Muscle of back (tissue), 11 donors: ENCODE measurements around the gene PSG1. TPM values are rescaled to one million over a fixed set of nuclear protein-coding genes. Genes with fewer than 3 reads are reported as not detected.
"Not testable (repeated sequence)": the region's sequence is repeated elsewhere in the genome, so short reads cannot be mapped to it uniquely, and the experiment has no call there.

ENCODE experiments used
- DNase-seq, 3 donors: peaks; one replicate each; pipeline versions ENCODE4 v3.0.0 to v3.0.0-alpha.2; 2013
- polyA plus RNA-seq, 10 donors: library from polyadenylated mRNA; unstranded; fragments of 120-200 nt; gene quantifications; one replicate each; pipeline ENCODE4 v1.2.1, GENCODE V29; 2013; ENCODE audit not compliant: insufficient read length in 10 of 10

PSG1 gene
- polyA plus RNA-seq, 10 donors: 0.15 to 2.1 (median 1.1) TPM; not detected in 3

DNA sequence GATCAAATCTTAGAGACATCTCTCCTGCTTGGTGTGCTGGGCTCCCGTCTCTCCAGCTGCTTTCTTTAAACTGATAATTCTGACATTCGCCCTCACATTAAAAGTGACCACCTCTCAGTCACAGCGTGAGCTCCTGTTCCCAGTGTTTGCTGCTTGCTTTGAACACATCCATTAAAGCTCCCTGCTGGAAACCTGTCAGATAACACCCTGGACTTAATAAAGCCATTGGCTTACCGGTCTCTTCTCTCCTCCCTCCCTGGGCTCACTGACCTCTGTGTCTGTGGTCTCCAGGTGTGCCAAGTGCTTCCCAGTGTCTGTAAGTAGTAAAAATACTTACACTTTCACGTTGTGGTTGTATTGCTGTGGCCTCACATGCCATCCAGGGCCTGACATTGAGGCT lies 2.5 kb upstream of the PSG1 start:
- not testable (repeated sequence) for DNase-seq

GRCh38 chr19:42881279-42881678 lies 1.8 kb upstream of the PSG1 start:
- not testable (repeated sequence) for DNase-seq

DNA sequence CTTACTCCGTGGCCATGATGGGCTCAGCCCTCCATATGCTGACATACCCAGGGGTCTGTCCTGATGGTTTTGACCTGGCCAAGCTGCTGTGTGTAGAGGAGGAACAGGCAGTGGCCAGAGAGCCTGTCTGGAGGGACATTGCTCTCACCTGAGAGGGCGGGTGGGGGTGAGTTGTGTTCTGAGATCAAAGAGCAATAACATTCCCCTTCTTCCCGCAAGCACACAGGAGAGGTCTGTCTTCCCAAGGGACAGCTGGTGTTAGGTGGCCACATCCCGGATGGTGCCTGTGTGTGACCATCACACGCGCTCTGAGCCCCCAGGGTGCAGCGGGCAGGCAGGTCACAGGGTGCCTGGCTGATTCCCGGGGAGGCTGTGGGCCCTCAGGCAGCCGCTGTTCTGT lies 1.1 kb upstream of the PSG1 start:
- DNase-seq: not testable (repeated sequence)

- DNase-seq: not testable (repeated sequence)
Measured at GRCh38 chr19:42876596-42876995, 2.9 kb downstream of the PSG1 start.

DNA sequence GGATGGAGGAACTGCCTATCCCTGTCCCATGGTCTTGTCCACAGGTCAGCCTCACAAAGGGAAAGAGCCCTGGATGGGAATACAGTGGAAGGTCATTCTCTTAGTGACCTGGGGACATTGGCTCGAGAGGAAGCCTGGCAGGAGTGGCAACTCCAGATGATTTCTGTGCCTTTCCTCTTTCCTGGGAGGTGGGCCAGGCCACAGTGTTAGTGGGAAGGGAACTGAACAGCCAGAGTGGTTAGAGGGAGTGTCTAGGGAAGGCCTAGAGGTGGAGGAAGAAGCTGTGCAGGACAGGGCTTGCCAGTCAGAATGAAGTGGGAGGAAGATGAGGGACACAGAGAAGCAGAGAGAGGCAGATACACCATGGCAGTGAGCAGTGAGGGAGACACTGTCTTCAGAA lies 3.6 kb downstream of the PSG1 start:
- DNase-seq: not testable (repeated sequence)

DNA sequence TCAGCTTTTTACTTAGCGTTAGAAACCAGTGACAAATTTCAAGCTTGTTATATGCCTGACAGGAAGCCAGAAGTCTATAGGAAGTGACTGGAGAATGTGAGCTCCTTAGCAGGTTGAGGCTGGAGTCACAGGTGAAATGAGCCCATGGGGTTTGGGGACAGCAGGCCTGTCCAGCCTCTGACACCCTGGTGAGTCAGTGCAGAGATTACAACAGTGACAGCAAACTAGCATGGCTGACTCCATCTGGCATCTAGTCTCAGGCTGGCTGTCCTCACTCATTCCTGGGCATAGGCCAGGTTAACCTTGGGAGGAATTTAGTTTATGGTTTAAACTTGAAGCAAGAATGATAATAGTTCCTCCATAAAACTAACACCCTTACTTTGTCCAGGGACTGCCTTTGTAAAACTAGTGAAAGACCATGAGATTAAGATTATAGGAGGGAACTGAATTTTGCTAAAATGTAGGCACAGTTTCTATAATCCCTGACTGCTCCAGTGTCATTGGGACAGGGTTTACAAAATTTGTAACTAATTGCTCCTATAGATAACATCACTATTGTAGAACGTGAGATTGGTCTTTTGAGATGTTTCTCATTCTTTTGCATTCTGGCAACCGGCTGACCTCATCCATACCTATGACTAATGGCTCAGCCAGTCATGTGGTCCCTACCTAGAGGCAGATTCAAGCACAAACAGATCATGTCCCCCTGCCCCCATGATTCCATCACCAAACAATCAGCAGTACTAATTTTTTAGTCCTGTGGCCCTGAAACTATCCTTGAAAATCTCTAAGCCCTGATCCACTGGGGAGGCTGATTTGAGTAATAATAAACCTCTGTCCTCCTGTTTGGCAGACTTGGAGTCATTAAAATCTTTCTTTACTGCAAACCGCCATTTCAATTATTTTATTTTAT lies 4.4 kb downstream of the PSG1 start:
- DNase-seq: peak in 1 of 3 donors; percentile 21

GRCh38 chr19:42874136-42874535 lies 5.4 kb downstream of the PSG1 start:
- not testable (repeated sequence) for DNase-seq

GRCh38 chr19:42872608-42873007 lies 6.9 kb downstream of the PSG1 start:
- DNase-seq: no peak

DNA sequence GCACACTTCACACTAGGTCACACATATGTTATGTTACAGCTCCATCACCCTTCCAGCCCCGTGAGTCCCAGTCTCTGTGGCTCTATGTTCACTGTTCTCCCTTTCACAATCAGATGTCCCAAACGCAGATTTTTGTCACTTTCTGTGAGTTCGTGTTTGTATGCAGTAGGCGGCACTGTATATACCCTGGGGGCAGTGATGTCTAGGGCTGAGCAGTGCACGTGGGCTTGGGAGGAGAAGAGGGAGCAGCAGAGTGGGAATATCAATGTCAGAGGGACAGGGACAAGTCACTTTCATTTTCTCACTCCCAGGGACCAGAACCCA lies 22.0 kb downstream of the PSG1 start:
- DNase-seq: no peak

DNA sequence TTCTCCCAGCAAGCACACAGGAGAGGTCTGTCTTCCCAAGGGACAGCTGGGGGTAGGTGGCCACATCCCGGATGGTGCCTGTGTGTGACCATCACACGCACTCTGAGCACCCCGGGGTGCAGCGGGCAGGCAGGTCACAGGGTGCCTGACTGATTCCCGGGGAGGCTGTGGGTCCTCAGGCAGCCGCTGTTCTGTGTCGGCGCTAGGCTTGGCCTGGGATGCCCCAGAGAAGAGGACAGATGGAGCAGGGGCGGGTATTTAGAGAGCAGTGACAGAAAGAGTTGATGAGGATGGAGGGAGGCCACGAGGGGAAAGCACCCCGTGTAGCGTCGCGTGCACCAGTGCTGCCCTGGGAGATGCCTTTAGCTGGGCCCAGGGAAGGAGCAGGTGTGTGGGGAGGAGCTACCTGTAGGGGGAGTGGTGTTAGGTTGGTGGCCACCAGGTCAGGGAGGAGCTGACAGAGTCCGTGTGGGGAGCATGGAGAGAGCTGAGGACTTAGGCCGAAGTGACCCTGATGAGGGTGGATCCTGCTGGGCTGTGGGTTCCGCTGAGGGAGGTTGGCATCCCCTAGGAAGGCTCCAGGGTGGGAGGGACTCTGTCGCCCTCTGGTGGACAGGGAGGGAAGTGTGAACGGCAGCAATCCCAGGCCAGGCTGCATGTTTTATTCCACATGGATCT lies 22.5 kb downstream of the PSG1 start:
- not testable (repeated sequence) for DNase-seq

DNA sequence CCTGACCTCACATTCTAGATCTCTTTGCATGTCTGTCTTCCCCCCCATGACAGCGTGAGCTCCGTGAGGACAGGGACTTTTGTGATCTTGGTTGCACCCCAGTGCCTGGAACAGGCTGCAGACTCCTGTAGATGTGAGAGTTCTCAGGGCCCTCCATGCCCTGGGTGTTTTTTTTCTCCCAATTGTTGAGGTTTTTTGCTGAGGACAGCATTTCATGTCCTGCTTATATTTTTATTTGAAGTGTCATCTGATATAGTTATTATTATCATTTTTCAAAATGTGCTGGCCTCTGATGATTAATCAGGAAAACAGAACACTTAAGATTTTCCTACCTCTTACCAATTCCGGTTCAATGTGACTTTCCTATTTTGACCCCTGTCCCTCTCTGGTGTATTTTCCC lies 24.8 kb downstream of the PSG1 start:
- not testable (repeated sequence) for DNase-seq

GRCh38 chr19:42853231-42853630 lies 26.3 kb downstream of the PSG1 start:
- not testable (repeated sequence) for DNase-seq

- DNase-seq: not testable (repeated sequence)
Measured at GRCh38 chr19:42852821-42853220, 26.7 kb downstream of the PSG1 start.

DNA sequence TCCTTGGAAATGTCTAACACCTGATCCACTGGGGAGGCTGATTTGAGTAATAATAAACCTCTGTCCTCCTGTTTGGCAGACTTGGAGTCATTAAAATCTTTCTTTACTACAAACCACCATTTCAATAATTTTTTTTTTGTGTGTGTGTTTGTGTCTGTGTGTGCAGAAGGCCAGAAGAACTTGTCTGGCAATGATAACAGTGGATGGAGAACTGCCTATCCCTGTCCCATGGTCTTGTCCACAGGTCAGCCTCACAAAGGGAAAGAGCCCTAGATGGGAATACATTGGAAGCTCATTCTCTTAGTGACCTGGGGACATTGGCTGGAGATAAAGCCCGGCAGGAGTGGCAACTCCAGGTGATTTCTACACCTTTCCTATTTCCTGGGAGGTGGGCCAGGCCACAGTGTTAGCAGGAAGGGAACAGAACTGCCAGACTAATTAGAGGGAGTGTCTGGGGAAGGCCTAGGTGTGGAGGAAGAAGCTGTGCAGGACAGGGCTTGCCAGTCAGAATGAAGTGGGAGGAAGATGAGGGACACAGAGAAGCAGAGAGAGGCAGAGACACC lies 27.7 kb downstream of the PSG1 start:
- not testable (repeated sequence) for DNase-seq

- DNase-seq: peak in 2 of 3 donors; percentile 3 to 88
Measured at GRCh38 chr19:42850981-42851717, 28.4 kb downstream of the PSG1 start.

GRCh38 chr19:42846597-42846996 lies 32.9 kb downstream of the PSG1 start:
- no peak for DNase-seq

DNA sequence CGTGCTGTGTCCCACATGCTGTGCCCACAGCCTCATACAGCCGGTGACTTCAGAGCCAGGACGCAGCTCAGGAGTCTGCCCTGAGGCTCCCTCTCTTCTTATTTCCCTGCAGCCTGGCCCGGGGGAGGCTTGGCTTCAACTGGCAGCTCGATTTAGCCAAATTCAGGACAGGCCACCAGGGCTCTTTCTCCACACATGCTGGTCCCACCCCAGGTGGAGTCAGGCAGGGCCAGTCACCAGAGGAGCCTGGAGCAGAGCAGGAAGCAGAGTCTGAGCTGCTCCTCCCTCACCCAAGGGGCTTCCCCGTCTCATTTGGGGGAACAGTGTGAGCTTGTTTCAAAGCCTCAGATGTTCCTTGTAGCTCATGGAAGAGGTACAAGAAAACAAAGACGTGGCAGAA lies 35.9 kb downstream of the PSG1 start:
- not testable (repeated sequence) for DNase-seq

DNA sequence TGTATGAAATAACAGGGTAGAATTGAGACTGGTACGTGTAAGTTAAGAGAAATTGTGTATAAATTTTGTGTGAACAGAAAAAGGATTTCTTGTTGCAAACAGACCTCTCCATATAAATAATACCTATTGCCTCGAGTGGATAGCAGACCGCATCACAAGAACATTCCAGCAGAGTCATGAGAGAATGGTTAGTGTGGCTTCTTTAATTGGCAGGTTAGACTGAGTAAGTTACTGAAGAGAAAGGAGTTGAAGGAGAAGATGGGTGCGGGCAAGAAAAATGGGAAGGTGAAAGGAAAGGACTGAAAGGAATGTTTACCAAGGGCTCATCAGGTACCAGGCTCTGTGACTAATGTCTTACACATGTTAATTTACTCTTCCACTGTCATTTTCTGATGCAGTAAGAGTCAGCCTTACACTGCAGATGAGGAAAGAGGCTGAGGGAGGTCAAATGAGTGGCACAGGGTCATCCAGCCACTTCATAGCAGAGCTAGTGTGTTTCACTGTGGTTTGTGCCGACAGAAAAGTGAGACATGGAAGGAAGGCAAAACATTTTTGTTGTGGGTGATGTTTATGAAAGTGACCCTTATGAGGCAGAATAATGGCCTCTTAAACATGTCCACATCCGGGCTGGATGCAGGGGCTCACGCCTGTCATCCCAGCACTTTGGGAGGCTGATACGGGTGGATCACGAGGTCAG lies 46.6 kb downstream of the PSG1 start:
- not testable (repeated sequence) for DNase-seq

- DNase-seq: not testable (repeated sequence)
Measured at GRCh38 chr19:42832023-42832680, 47.4 kb downstream of the PSG1 start.

GRCh38 chr19:42831221-42832019 lies 48.1 kb downstream of the PSG1 start:
- DNase-seq: no peak
